NCI-H2171 (cell line): ENCODE measurements around the gene ZNF536.
A peak's percentile ranks its signal among the peaks of the same experiment; 100 is the strongest.
"Not testable (repeated sequence)": the region's sequence is repeated elsewhere in the genome, so short reads cannot be mapped to it uniquely, and the experiment has no call there.

Experiments
- DNase-seq: peaks from one replicate; lab custom pipeline; 2025; lab: John Stamatoyannopoulos, UW

ZNF536 gene

GRCh38 chr19:30419568-30420180 is 47.5 kb downstream of the ZNF536 start:
- no peak for DNase-seq

GRCh38 chr19:30420316-30420715 is 48.1 kb downstream of the ZNF536 start:
- DNase-seq = no peak

GRCh38 chr19:30420881-30421280 is 48.7 kb downstream of the ZNF536 start:
- DNase-seq = peak; percentile 37

- DNase-seq = no peak
These were observed 49.4 kb downstream of the ZNF536 start for GRCh38 chr19:30421571-30421970.

GRCh38 chr19:30423481-30423880 is 51.3 kb downstream of the ZNF536 start:
- peak; percentile 80 for DNase-seq

GRCh38 chr19:30425885-30426838 is 54.0 kb downstream of the ZNF536 start:
- DNase-seq = peak; percentile 43

GRCh38 chr19:30426864-30427263 is 54.7 kb downstream of the ZNF536 start:
- DNase-seq = no peak

GRCh38 chr19:30428092-30428680 is 56.0 kb downstream of the ZNF536 start:
- DNase-seq = peak; percentile 76

- no peak for DNase-seq
These were observed 56.7 kb downstream of the ZNF536 start for GRCh38 chr19:30428844-30429243.

- no peak for DNase-seq
These were observed 58.1 kb downstream of the ZNF536 start for GRCh38 chr19:30430206-30430734.

- DNase-seq = no peak
These were observed 59.4 kb downstream of the ZNF536 start for GRCh38 chr19:30431591-30431990.

GRCh38 chr19:30434797-30435594 is 62.8 kb downstream of the ZNF536 start:
- DNase-seq = no peak

GRCh38 chr19:30437869-30438268 is 65.7 kb downstream of the ZNF536 start:
- no peak for DNase-seq

GRCh38 chr19:30439310-30439709 is 67.1 kb downstream of the ZNF536 start:
- DNase-seq = no peak

GRCh38 chr19:30441011-30441410 is 68.8 kb downstream of the ZNF536 start:
- no peak for DNase-seq

GRCh38 chr19:30442674-30443073 is 70.5 kb downstream of the ZNF536 start:
- DNase-seq = no peak

GRCh38 chr19:30443531-30444252 is 71.5 kb downstream of the ZNF536 start:
- no peak for DNase-seq

- DNase-seq = no peak
These were observed 72.1 kb downstream of the ZNF536 start for GRCh38 chr19:30444253-30444671.

GRCh38 chr19:30444686-30445232 is 72.6 kb downstream of the ZNF536 start:
- no peak for DNase-seq

GRCh38 chr19:30445385-30445784 is 73.2 kb downstream of the ZNF536 start:
- DNase-seq = no peak

- DNase-seq = not testable (repeated sequence)
These were observed 73.9 kb downstream of the ZNF536 start for GRCh38 chr19:30446120-30446519.
